ENCODE results near the gene SCN8A.
"Not testable (repeated sequence)": the region's sequence is repeated elsewhere in the genome, so short reads cannot be mapped to it uniquely, and the experiment has no call there.

SCN8A gene

DNA sequence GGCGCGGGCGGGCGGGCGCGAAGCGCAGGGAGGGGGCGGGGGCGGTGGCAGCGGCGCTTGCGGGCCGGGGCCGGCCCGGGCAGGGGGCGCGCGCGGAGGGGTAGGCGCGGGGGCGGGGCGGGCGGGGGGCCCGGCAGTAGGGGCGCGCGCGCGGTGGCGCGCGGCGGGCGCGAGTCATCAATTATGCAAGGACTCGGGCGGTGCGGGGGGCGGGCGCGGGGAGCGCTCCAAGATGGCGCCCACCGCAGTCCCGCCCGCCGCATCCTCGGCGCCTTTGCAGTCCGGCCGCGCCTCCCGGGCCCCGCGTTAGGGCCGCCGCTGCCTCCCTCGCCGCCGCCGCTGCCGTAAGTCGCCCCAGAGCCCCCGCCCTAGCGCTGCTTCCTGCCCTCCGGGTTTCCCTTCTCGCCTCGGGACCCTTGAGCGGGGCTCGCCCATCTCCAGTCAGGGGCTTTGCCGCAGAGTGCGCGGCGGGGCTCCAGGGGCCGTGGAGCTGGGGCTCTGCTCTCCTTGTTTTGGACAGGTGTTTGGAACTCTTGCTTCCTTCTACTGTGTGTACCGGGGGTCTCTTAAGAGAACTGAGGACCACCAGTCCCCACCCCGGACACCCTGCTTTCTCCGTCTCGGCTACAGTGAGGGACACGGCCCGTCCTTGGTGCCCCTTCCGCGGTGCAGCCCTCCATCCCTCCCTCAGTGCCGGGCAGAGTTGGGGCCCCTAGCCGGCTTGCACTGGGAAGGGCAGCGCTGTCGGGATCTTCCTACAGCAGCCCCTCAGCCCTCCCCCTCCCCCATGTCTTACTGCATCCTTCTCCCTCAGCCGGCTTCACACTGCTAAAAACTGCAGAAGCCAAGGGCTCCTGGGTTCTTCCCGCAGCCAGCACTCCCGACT lies at the start of gene SCN8A:
Gene SCN8A, plus strand, starts transcription at position 218 of the 886 bp plus-strand sequence. CDS start 71,585 bp downstream, outside the sequence.
- peak; percentile 34 to 59 for DNase-seq

GRCh38 chr12:51546097-51546496 lies 44.9 kb upstream of the SCN8A start:
- no peak for DNase-seq

DNA sequence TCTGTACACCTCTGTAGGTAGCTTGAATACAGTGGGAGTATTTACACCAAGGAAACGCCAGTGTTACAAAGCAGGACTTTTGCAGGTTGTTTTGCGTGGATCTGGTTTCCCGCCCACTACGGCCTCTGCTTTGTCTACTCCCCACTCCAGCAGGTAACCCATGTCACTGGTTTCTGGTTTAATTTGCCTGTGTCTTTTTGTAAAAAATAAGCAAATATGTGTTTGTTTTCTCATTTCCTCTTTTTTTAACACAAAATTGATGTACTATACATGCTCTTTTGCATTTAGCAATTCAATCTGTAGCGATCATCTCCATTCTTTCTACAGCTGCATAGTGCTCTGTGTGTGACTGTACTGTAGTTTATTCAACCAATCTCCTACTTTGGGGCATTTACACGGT lies 43.4 kb upstream of the SCN8A start:
- DNase-seq = no peak

GRCh38 chr12:51548241-51548640 lies 42.8 kb upstream of the SCN8A start:
- DNase-seq = no peak

DNA sequence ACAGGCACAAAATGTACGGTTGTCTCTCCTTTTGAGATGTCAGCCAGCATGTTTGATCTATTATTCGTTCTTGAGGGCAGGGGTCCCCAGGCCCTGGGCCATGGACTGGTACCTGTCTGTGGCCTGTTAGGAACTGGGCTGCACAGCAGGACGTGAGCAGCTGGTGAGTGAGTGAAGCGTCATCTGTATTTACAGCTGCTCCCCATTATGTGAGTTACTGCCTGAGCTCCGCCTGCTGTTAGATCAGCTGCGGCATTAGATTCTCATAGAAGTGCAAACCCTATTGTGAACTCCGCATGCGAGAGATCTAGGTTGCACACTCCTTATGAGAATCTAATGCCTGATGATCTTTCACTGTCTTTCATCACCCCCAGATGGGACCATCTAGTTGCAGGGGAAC lies 41.4 kb upstream of the SCN8A start:
- DNase-seq = no peak

- not testable (repeated sequence) for DNase-seq
Measured at GRCh38 chr12:51568271-51569032, 22.6 kb upstream of the SCN8A start.

DNA sequence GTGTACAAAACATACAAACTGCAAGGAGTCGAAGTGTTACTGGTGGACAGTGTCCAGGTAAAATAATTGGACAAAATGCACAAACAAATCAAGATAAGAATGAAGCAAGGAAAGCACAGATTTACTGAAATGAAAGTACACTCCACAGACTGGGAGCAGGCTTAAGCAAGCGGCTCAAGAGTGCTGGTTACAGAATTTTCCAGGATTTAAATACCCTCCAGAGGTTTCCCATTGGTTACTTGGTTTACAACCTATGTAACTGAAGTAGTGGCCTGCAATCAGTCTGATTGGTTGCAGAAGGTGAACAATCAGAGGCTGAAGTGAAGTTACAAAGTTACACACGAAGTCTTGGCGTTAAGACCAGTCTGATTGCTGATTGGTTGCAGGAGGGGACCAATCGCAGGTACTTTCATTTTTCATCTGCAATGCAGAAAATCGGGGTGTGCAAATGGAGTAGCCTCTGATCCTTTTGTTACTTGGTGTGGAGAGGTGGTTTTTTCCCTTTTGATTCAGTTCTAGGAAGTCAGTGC lies 11.6 kb upstream of the SCN8A start:
- DNase-seq = no peak

DNA sequence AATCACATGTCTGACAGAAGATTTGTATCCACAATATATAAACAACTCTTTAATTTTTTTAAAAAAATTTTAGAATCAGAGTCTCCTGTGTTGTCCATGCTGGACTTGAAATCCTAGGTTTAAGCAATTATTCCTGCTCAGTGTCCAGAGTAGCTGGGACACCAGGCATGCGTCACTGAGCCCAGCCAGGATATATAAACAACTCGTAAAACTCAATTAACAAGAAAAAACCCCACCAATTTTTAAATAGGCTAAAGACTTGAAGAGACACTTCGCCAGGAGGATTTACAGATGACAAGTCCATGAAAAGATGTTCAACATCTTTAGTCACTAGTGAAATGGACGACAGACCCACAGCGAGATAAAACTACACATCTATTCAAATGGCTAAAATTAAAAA lies 2.0 kb upstream of the SCN8A start:
- DNase-seq = no peak

DNA sequence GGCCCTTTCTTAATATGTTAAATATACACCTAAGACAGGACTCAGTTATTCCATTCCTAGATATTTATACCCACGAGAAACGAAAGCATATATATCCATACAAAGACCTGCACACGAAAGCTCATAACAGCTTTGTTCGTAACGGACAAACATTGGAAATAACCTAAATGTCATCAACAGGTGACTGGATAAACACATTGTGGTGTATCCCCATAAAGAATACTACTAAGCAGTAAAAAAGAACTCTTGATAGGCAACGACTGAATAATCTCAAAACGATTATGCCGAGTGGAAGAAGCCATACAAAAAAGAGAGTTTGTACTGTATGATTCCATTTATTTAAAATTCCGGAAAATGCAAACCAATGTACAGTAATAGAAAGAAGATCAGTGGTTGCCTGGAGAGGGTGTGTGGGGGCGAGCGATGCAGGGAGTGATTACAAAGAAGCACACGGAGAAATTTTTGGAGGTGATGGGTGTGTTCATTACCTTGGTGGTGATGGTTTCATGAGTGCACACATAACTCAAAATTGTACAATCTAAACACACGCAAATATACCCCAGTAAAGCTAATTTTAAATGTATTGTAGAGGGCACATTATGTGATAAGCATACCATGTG lies 1.4 kb upstream of the SCN8A start:
- no peak for DNase-seq

DNA sequence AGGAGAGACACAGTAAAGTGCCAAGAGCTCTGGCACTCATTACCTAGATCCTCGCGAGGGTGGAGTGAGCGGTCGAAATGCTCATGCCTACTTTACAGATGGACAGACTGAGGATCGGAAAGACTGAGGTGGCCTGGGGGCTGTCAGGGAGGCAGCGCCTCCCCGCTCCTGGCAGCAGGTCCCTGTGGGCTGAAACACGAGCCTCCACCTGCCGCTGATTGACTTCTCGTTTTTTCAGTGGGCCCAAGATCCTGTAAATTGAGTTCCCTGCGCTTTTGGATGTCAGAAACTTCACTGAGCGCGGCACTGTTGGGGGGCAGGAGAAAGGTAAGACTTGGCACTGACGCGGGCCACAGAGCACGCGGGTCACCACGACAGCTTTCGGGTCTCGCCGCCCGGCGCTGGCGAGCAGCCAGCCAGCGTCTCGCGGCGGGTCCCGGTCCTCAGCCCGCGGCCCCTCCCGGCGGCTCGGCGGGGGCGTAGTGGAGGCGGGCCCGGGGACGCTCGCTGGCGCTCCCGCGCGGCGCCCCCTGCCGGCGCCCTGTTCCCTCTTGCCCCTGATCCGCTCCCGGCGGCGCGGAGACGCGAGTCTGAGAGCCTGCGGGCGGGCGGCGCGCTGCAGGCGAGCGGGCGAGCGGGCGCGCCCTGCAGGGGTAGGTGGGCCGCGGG lies 552 bp upstream of the SCN8A start:
- peak; percentile 77 for DNase-seq

DNA sequence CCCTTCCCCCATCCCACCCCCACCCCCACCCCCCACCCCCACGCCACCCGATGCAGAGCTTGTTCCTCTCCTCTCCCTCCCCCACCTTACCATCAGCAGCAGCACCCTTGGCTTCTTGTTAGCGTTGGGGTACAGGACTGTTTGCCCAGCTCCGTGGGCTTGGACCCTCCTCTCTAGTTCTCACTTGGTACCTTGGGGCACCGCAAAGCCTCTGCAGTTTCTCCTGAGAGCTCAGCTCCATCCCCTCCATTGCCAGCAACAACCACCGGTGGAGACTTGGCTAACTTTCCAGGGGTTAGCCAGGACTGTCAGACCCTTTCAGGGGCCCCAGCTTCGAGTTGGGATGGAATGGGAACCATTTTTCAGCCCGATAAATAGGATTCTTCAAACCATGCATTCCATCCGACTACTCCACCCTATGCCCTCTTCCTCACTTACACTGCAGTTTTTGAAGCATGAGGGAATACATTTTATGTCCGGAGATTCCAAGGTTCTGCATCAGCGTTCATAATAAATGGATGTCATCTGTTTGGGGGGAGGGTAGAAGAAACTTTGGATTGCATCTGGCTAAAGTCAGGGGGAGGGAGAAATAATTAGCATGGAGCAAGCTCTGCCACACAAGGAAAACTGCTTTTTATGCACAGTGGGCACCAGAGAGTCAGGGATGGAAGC lies 1.1 kb downstream of the SCN8A start:
- no peak for DNase-seq

DNA sequence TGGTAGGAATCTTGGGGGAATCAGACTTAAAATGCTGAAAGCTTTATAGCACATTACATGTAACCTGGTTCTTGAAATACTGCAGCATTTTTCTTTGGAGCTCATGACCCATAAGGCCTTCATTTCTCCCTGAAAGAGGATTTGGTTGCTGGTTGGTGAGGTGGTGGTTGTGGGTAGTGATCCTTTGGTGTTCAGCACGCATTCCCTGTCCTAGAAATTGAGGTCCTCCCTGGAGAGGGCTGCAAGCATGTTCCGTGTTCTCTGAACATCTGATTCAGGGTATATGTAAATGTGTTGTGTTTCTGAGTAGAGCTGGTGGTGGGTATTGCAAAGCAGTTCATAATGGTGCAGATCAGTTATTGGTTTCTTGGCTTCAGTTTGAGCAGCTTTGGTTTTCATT lies 2.0 kb downstream of the SCN8A start:
- no peak for DNase-seq

- DNase-seq = no peak
Measured at GRCh38 chr12:51593539-51593938, 2.5 kb downstream of the SCN8A start.

DNA sequence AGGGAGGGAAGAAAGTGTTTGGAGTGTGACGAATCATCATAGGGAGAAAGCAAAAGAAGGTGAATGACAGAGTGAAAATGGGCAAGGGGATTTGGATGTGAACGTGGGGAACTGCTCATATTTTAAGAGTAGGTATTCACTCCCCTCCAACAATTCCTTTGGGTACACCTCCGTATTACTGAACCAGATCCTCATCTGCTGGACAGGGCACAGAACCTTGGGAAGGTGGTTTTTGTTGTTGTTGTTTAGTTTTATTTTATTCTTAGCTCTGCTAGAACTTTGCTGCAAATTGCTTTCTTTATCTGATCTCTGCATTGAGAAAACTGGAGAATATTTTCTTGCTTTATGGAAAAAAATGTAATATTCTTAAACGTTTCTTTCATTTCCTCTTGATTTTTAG lies 7.1 kb downstream of the SCN8A start:
- DNase-seq = no peak

- no peak for DNase-seq
Measured at GRCh38 chr12:51600721-51601120, 9.7 kb downstream of the SCN8A start.

- DNase-seq = no peak
Measured at GRCh38 chr12:51601241-51601640, 10.2 kb downstream of the SCN8A start.

DNA sequence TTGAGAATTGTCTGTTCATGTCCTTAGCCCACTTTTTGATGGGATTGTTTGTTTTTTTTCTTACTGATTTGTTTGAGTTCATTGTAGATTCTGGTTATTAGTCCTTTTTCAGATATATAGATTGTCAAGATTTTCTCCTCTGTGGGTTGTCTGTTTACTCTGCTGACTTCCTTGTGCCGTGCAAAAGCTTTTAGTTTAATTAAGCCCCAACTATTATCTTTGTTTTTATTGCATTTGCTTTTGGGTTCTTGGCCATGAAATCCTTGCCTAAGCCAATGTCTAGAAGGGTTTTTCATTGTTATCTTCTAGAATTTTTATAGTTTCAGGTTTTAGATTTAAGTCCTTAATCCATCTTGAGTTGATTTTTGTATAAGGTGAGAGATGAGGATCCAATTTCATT lies 14.9 kb downstream of the SCN8A start:
- DNase-seq = not testable (repeated sequence)

DNA sequence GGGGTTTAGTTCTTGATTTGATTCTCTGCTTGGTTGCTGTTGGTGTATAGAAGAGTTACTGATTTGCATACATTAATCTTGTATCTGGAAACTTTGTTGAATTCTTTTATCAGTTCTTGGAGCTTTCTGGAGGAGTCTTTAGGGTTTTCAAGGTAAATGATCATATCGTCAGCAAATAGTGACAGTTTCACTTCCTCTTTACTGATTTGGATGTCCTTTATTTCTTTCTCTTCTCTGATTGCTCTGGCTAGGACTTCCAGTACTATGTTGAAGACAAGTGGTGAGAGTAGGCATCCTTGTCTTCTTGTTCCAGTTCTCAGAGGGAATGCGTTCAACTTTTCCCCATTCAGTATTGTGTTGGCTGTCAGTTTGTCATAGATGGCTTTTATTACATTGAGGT lies 16.2 kb downstream of the SCN8A start:
- DNase-seq = not testable (repeated sequence)

DNA sequence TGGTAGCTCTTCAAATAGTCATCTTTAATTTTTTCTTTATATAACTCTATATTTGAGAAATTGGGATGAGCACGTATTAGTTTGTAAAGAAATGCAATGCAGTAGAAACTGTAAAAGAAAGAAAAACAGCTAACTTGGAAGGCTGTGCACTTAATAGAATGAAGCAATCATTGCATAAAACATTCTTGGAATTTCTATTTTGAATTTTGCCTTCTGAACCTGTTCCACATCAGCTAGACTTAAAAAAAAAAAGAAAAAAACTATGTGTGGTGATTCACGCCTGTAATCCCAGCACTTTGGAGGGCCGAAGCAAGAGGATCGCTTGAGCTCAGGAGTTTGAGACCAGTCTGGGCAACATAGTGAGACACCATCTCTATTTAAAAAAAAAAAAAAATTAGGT lies 29.4 kb downstream of the SCN8A start:
- DNase-seq = no peak

- no peak for DNase-seq
Measured at GRCh38 chr12:51621156-51621922, 30.3 kb downstream of the SCN8A start.

- no peak for DNase-seq
Measured at GRCh38 chr12:51622564-51622963, 31.5 kb downstream of the SCN8A start.
